G401 (cell line): ENCODE data around the gene SVIL. TPM values are rescaled to one million over a fixed set of nuclear protein-coding genes. Genes with fewer than 3 reads are reported as not detected.
"Not testable (repeated sequence)": the region's sequence is repeated elsewhere in the genome, so short reads cannot be mapped to it uniquely, and the experiment has no call there.

ENCODE experiments used
- DNase-seq: peaks from one replicate; pipeline ENCODE4 v3.0.0-alpha.2; 2015; ENCODE audit warnings: low spot score
- in situ Hi-C: cut with HindIII; loops from 2 replicates; pipeline ENCODE4 v1.10.0; 2016; ENCODE audit warnings: low sequenced_read_pairs, mixed read lengths
- total RNA-seq: library from RNA; depleted of rRNA; stranded (reverse); fragments of >200 nt; shearing (Covaris generic); gene quantifications from 2 replicates; pipeline ENCODE4 v1.2.3, GENCODE V29; 2014

Gene SVIL
- total RNA-seq, 1 experiment from 2014 or later = 36.3 TPM

DNA sequence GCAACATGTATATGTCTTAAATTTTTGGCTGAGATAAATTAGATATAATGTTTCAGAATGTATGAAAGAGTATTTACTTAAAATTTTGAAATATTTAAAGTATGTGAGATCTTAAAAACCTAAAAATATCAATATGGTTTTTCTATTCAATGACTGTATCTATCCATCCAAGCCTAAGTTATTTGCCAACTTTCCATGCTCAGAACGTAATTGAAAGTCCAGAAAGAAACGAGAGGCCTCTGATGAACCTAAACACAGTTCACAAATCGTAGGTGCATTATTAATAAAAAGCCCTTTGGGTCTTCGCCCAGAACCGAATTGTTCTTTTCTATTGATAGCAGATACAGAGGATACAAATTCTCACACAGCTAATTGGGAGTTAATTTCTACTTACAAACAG, 6.5 kb downstream of the SVIL start:
- DNase-seq = no peak
- in situ Hi-C loops = no loop called here

DNA sequence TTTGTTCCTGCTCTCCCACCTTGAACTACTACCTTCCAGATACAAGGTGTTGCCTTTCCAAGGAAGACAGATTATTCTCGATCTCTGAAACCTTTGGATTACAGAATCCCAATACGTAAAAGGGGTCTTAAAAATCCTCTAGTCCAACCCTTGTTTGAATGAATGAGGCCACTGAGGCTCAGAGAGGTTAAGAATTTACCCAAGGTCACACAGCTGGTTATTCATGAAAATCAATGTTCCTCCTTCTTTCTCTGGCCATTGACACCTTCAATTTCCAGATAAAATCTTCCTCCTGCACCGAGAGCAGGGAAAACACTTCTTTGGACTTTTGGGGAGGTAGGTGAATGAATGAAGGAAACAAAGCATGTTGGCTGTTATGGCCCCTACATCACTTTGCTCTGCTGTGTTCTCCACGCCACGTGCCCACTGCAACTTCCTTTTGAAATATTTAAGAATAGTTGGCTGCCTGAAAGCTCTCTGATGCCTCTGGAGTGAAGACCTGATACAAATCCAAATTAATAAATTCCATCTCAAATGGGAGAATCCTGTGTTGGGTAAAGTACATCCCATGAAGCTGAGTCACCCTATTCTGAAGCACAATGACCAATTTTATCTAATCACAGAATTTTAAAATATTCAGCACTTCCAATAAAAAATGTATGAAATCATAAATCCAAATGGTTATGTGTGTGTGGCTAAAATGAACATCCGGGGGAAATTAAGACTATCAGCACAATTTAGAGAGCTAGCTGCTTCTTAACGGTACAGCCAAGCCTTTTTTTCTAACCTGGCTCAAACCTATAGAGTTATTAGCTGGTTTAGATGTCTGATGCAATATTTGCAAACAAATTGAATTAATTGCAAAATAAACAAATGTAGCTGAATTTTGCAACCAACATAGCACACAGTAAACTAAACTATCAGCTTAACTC, 7.3 kb downstream of the SVIL start:
- in situ Hi-C loops = no loop called here
- no peak for DNase-seq

DNA sequence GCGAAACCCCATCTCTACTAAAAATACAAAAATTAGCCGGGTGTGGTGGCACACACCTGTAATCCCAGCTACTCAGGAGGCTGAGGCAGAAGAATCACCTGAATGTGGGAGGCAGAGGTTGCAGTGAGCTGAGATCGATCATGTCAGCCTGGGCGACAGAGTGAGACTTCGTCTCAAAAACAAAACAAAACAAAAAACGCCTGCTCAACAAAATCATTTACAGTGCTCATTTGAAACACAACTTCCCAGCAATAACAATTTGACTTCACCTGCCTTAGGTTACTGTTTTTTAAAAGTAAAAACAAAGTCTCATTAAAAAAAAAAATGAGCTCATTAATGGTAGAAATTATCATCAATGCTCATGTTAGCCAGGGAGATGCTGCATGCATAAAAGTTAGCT, 10.4 kb downstream of the SVIL start:
- DNase-seq, in situ Hi-C loops: not testable (repeated sequence)

DNA sequence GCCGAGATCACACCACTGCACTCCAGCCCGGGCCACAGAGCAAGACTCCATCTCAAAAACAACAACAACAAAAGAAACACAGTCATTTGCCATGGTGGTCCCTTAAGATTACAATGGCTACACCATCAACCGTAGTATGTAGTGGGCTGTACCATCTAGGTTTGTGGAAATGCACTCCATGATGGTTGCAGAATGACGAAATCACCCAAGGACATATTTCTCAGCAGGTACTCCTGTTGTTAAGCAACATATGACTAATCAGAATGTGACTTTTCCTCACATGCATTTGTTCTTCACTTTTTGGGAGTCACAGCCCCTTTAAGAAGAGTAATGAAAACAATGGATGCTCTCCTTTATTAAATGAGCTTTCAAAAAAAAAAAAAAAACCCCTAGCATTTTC, 11.0 kb downstream of the SVIL start:
- no peak for DNase-seq
- in situ Hi-C loops = no loop called here

DNA sequence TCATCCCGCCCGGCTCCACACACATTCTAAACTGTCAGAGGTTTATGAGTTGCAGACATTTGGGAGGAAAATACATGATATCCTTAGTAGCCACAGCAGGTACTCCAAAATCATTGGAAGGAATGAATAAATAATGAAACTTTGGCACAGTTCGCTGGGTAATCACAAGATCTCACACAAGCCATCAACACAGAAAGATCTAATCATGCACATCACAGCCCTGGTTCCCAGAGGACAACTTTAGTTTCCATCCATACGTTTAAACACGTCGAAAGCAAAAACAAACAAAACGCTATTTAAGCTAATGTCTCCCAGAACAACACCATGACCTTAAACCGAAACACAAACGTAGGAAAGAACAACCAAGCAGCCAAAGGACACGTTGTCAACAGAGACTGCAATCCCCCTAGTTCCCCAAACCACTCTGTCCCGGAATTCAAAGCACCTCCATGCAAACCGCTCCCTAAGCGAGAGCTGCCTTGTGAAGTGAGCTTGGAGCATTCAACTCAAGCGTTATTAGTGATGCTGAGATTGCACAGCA, 12.3 kb downstream of the SVIL start:
- DNase-seq = no peak
- in situ Hi-C loops = no loop called here

DNA sequence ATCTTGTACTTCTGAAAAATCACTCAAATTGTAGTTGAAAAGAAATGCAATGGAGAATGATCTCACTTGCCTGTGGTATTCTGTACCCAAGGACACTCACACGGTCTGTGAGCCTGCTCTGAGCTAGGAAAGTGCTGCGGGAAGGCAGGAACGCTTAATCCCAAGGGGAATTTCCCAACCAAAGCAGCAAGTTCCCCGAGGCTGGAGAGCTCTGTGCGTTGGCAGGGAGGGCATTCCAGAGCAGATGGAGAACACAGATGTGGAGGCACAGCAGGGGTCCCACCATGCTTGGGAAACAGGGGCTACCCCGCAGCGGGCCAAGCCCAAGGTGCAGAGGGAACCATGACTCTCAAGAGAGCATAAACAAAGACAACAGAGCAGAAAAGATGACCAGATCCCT, 13.6 kb downstream of the SVIL start:
- no peak for DNase-seq
- in situ Hi-C loops = no loop called here

DNA sequence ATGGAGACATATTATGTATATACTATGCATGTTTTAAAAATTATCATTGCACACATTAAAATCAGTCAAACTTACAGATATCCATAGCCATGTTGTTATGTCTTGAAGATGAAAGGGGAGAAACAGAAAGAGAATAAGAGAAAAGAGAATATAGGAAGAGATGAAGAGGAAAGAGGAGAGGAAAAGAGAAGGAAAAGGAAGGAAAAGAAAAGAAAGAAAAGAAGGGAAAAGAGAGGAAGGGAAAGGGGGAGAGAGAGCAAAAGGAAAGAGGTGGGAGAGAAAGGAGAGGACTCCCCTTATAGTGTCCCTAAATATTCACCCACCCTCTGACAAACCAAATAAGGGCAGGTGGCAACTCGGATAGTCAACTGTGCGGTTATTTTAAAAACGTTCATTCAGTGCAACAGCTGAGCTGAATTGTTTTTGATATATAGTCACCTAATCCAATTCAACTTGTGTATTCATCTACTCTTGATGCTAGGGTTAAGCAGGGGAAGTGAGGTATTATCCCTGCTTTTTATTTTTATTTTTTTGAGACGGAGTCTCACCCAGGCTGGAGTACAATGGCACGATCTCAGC, 14.6 kb downstream of the SVIL start:
- no peak for DNase-seq
- in situ Hi-C loops = no loop called here

DNA sequence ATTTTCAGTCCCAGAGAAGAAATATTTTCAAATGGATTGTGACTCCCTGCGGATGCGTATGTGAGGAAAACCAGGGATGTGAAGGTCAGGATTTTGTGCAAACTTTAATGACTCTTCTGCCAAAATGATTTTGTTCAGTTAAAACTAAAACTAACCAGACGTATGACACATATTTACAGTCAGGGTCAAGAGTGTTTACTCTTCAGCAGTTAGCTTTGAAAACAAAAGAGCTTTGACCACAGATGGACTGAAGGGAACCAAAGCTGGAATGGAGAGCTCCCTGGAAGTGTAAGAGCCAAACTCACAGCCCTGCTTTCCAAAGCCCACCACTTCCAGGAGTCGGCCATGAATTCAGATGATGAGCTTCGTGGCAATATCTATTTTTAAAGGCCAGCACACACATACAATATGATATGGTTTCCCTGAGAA, 15.5 kb downstream of the SVIL start:
- in situ Hi-C loops = no loop called here
- no peak for DNase-seq

DNA sequence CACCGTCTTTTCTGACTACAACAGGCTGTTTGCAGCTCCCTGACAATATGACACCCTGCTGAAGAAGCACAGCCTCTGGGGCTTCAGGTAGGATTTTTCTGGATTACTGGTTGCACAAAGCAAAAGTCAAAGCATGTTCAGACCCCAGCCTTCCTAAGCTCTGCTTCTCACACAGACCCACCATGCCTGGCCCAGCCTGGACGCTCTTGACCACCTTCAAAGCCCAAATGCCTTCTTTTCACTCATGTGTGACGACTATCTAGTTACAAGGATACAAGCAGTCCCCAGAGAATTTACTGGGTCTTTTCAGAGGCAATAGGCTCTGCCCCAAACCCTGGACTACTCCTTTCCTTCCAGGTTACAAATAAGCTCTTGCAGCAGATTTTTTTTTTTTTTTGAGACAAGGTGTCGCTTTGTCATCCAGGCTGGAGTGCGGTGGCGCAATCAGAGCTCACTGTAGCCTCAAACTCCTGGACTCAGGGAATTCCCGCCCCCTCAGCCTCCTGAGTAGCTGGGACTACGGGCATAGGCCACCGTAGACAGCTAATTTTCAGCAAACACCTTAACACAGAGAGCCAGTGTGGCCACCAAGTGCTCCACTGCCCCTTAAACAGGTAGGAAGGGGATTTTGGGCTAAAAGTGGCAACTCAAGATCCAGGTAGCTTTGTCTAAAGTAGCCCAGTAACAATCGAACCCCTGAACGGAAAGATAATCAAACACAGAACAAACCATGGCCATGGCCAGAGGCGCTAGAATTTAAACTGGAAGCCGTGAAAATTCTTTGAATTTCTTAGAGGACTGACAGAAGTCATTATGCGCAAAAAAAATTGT, 16.2 kb downstream of the SVIL start:
- no peak for DNase-seq
- in situ Hi-C loops = no loop called here

DNA sequence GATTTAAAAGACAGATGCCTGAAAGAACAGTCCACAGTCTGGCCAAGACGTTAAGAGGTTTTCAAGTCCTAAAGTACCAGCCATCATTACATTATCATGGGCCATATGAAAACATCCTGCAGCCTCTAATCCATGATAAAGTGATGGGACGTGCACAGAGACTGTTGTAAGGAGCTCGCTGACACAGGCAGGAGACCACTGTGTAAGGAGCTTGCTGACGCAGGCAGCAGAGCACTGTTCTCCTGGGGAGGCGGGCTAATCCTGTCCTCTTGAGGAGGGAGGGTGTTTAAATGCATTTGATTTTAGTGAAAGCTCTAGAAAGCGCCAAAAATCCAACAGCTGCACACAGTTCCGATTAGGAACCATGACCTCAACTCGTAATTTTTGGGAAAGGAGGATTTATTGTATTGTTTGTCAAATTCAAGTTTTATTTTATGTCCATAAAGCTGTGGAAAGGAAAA, 16.9 kb downstream of the SVIL start:
- DNase-seq = no peak
- in situ Hi-C loops = no loop called here

DNA sequence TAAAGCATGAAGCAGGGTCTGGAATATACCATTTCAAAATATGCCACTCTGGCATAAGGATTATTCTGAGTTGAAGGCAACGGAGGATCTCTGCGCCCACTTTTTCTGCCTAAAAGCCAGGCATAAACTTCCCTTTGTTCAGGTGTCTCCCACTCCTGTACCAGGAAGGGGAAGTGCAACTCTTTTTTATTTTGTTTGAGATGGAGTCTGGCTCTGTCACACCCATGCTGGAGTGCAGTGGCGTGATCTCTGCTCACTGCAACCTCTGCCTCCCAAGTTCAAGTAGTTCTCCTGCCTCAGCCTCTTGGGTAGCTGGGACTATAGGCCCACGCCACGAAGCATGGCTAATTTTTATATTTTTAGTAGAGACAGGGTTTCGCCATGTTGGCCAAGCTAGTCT, 18.2 kb downstream of the SVIL start:
- DNase-seq = no peak
- in situ Hi-C loops = no loop called here

DNA sequence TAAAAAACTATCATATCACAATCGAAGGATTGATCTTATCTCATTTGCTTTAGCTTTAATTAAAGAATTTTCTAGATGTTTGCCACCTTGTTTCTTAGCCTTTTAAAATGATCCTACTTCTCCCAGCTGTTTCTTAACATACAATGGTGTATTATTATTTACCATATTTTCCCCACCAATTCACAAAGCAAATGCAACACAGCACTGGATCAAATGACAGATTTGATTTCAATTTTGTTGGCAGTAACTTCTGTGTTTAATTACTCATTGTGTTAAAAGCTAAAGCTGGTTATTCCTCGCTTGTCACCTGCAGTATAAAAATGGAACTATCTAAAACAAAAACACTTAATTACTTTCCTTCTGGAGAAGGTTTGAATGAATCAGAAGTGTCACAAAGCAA, 19.6 kb downstream of the SVIL start:
- in situ Hi-C loops = no loop called here
- no peak for DNase-seq

DNA sequence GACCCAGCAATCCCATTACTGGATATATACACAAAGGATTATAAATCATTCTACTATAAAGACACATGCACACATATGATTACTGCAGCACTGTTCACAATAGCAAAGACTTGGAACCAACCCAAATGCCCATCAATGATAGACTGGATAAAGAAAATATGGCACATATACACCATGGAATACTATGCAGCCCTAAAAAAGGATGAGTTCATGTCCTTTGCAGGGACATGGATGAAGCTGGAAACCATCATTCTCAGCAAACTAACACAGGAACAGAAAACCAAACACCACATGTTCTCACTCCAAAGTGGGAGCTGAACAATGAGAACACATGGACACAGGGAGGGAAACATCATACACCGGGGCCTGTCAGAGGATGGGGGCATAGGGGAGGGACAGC, 20.5 kb downstream of the SVIL start:
- DNase-seq, in situ Hi-C loops: not testable (repeated sequence)

DNA sequence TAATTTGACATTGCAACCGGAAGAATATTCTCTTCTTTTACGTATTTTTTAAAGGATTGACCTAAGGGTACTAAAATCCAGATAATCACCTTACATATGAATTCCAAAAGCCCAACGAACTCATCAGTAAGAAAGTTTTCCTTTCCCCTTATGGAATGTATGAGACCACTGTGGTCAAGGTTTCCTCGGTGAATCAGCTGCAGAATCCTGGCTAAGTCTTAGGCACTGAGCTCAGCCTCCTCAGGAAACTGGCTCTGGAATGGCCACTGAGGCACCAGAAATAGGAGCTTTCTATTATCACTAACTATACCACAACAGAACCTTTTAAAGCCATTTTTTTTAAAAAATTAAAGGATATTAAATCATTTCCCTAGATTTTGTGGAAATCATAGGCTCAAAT, 21.0 kb downstream of the SVIL start:
- in situ Hi-C loops = no loop called here

DNA sequence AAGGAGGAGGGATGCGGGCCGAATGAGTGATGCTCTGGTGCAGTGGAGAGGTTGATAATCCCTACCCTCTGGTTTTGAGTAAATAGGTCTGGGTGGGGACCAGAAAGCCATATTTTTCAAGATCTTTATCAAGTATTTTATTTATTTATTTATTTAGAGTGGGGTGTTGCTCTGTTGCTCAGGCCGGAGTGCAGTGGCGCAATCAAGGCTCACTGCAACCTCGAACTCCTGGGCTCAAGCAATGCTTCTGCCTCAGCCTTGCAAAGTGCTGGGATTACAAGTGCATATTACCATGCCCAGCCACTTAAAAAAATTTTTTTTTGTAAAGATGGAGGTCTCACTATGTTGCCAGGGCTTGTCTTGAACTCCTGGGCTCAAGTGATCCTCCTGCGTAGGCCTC, 21.6 kb downstream of the SVIL start:
- in situ Hi-C loops = no loop called here
- no peak for DNase-seq

More for the DNA sequence above, 21.0 kb downstream of the SVIL start:
- DNase-seq = no peak

DNA sequence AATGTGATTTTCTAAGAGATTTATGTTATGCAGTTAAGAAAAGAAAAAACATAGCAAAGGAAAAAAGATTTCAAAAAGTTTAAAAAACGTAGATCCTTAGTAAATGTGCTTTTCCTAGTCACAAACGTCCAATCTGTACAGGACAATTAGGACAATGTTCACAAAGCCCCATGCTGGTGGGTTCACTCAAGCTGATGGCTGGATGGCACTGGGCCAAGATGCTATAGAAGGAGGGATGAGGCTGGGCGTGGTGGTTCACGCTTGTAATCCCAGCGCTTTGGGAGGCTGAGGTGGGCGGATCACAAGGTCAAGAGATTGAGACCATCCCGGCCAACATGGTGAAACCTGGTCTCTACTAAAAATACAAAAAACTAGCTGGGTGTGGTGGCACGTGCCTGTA, 22.1 kb downstream of the SVIL start:
- DNase-seq = no peak
- in situ Hi-C loops = no loop called here

DNA sequence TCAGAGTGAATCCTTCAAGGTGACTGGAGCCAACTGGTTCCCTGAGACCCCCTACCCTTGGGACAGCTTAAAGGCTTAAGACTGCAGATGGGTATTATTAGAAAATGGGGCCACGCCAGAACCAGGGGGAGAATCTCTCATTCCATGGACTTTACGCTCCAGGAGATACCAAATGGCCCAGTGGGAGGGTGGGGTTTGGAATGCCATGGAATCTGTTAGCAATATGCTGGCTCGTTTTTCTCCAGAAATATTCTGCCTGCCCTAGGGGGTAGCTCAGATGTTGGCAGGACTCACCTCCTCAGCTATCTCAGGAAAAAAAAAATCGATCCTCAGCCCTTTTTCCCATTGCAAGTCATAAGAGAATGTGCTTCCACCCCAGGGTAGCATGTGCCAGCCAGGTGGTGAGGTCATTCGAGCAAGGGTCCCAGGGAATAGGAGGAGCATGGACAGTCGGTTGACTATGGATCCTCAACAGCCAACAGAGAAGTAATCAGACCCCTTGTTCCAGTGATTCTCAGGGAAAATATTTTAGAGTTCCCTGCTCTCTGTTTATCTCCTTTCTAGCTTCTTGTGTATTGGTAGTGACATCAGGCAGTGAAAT, 22.9 kb downstream of the SVIL start:
- in situ Hi-C loops = no loop called here
- no peak for DNase-seq

DNA sequence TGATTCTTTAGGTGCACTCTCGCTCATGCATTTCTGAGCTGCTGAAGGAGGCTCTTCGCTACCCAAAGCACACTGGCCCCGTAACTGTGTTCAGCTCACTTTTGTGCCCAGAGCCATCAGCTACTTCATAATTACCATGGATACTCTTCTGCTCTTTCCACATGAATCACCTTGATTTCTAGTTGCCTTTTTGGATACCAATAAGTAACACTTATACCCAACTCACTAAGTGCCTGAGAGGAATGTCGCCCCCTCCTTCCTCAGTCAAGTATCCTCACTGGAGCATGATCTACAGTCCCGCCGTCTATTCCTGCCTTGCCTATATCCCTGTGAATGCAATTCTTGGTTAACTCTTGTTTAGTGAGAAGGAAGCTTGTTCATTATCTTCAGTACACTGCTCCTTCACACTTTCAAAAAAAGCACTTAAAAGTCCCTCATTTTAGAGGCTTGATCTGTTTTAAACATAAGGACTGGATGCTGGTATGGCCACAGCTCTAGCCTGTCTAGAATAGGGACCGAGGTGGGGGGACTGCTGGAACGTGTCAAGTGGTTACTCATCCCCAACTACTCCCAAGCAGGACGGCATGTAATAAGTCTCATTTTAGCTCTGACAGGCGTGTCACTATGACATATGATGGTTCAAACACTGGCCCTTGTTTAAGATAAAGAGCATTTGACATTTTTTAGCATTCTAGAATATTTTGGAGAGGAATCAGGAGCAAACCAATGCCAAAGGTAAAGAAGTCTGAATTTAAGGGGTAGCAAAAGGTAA, 23.7 kb downstream of the SVIL start:
- no peak for DNase-seq
- in situ Hi-C loops = no loop called here
